ENCODE data around the gene OR2F1.
"Not testable (repeated sequence)": the region's sequence is repeated elsewhere in the genome, so short reads cannot be mapped to it uniquely, and the experiment has no call there.

The OR2F1 gene

DNA sequence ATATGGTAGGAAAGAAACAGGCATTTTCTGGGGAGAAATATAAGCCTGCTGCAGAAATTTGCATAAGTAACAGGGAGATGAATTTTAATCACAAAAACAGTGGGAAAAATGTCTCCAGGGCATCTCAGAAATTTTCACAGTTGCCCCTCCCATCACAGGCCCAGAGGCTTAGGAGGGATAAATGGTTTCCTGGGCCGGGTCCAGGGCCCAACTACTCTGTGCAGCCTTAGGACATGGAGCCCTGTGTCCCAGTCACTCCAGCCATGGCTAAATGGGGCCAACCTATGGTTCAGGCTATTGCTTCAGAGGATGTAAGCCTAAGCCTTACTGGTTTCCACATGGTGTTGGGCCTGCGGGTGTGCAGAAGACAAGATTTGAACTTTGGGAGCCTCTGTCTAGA is 54.7 kb downstream of the OR2F1 start:
- DNase-seq (ENCODE audit: low spot score) = no peak

- DNase-seq (ENCODE audit: low spot score) = not testable (repeated sequence)
These were observed 55.4 kb downstream of the OR2F1 start for GRCh38 chr7:144010061-144010460.

GRCh38 chr7:144010821-144011220 is 56.2 kb downstream of the OR2F1 start:
- not testable (repeated sequence) for DNase-seq (ENCODE audit: low spot score)

DNA sequence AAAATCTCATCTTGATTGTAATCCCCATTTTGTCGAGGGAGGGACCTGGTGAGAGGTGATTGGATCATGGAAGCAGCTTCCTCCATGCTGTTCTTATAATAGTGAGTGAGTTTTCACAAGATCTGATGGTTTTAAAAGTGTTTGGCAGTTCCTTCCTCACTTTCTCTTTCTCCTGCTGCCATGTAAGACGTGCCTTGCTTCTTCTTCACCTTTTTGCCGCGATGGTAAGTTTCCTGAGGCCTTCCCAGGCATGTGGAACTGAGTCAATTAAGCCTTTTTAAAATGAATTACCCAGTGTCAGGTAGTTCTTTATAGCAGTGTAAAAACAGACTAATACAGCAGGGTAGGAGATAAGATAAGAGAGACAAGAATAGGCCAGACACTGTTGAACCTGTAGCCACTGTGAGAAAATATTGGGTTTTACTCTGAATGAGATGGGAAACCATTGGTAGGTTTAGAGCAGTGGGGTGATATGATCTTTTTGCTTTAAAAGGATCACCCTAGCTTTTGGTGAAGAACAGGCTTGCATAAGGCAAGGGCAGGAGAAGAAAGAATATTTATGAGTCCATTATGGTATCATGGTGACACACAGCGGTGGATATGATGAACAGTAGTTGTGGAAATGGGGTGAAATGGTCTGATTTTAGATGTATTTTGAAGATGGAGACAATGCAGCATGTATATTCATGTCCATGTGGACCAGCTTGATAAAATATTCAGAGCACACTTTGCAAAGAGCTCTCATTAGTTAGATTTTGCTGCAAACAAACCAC is 57.0 kb downstream of the OR2F1 start:
- DNase-seq (ENCODE audit: low spot score) = no peak
